IMR-90 (cell line): ENCODE data around the gene CDC45. TPM values are rescaled to one million over a fixed set of nuclear protein-coding genes. Genes with fewer than 3 reads are reported as not detected.

Experiments
- ATAC-seq: fragments of 200-7000 bp; cut with Tn5 transposase; 2 replicates; pipeline ENCODE4 v1.9.1; 2020; ENCODE audit warnings: low read depth, mild to moderate bottlenecking, moderate library complexity
- BruUV-seq: library from RNA; stranded (reverse); fragments of 400-500 nt; replicated peaks from 2 replicates; lab custom pipeline; 2021; lab: Mats Ljungman, UMichigan
- CTCF ChIA-PET: fragments of 300-600 bp; formaldehyde crosslinking; extraction: SDS; loops from one replicate; lab custom pipeline; 2021; ENCODE audit warnings: antibody characterized with exemption; lab: Yijun Ruan, JAX
- POLR2A ChIA-PET: fragments of 300-600 bp; sonication (Branson Sonifier 250); formaldehyde crosslinking; loops from one replicate; lab custom pipeline; 2022; ENCODE audit warnings: antibody characterized with exemption; ENCODE audit not compliant: unreplicated experiment; lab: Charles Lee
- DNase-seq: peaks from one replicate; pipeline ENCODE4 v3.0.0; 2013
- H2AFZ ChIP-seq: replicated peaks from 2 replicates; pipeline ENCODE3; 2013; ENCODE audit warnings: low read length, mild to moderate bottlenecking; ENCODE audit not compliant: poor library complexity
- H2AK5ac ChIP-seq: 2 replicates; pipeline ENCODE4 v1.6.1; 2013; ENCODE audit warnings: low read depth, low read length, inconsistent platforms
- H2AK9ac ChIP-seq: replicated peaks from 2 replicates; pipeline ENCODE3; 2013; ENCODE audit warnings: mild to moderate bottlenecking, low read depth, low read length, moderate library complexity; ENCODE audit not compliant: poor library complexity
- H2BK120ac ChIP-seq: 2 replicates; pipeline ENCODE4 v1.6.1; 2013; ENCODE audit warnings: low read depth, low read length, inconsistent platforms
- H2BK15ac ChIP-seq: 3 replicates; pipeline ENCODE4 v1.6.1; 2013; ENCODE audit warnings: low read depth, low read length, inconsistent platforms
- H2BK20ac ChIP-seq: 2 replicates; pipeline ENCODE4 v1.6.1; 2013; ENCODE audit warnings: low read depth, mild to moderate bottlenecking, inconsistent platforms, low read length, moderate library complexity
- H2BK5ac ChIP-seq: 2 replicates; pipeline ENCODE4 v1.6.1; 2013; ENCODE audit warnings: mild to moderate bottlenecking, low read depth, low read length, inconsistent platforms; ENCODE audit not compliant: poor library complexity, severe bottlenecking
- H3K14ac ChIP-seq: replicated peaks from 2 replicates; pipeline ENCODE4 v1.6.1; 2013; ENCODE audit warnings: low read depth, low read length, inconsistent platforms
- H3K18ac ChIP-seq: 2 replicates; pipeline ENCODE4 v1.6.1; 2013; ENCODE audit warnings: low read depth, low read length, control low read depth
- H3K23ac ChIP-seq: 2 replicates; pipeline ENCODE4 v1.6.1; 2013; ENCODE audit warnings: low read depth, low read length, inconsistent platforms
- H3K27ac ChIP-seq: 2 replicates; pipeline ENCODE4 v1.5.1; 2013; ENCODE audit warnings: mild to moderate bottlenecking, control low read depth, low read length; ENCODE audit not compliant: insufficient read depth
- H3K27me3 ChIP-seq: 2 replicates; pipeline ENCODE4 v1.6.1; 2013; ENCODE audit warnings: low read length; ENCODE audit not compliant: control insufficient read depth, insufficient read depth
- H3K36me3 ChIP-seq: 2 replicates; pipeline ENCODE4 v1.6.1; 2013; ENCODE audit warnings: low read length, mixed read lengths; ENCODE audit not compliant: control insufficient read depth, insufficient read depth
- H3K4ac ChIP-seq: 2 replicates; pipeline ENCODE4 v1.6.1; 2013; ENCODE audit warnings: low read depth, low read length, inconsistent platforms
- H3K4me1 ChIP-seq: 2 replicates; pipeline ENCODE4 v1.6.1; 2013; ENCODE audit warnings: low read length, mixed read lengths; ENCODE audit not compliant: control insufficient read depth, insufficient read depth
- H3K4me2 ChIP-seq: 2 replicates; pipeline ENCODE4 v1.6.1; 2013; ENCODE audit warnings: low read depth, mild to moderate bottlenecking, control low read depth, low read length, moderate library complexity
- H3K4me3 ChIP-seq: 2 replicates; pipeline ENCODE4 v1.5.1; 2013; ENCODE audit warnings: low read depth, mild to moderate bottlenecking, control low read depth, low read length, moderate library complexity; ENCODE audit not compliant: insufficient read depth
- H3K56ac ChIP-seq: 2 replicates; pipeline ENCODE4 v1.6.1; 2013; ENCODE audit warnings: low read length, inconsistent platforms; ENCODE audit not compliant: insufficient read depth; ENCODE audit errors: extremely low read depth
- H3K79me1 ChIP-seq, 2 experiments: 2 replicates each; pipeline ENCODE4 v1.6.1; 2013; ENCODE audit warnings: low read length in 2 of 2, inconsistent platforms in 1 of 2, low read depth in 1 of 2
- H3K9ac ChIP-seq: 2 replicates; pipeline ENCODE4 v1.6.1; 2013; ENCODE audit warnings: low read depth, low read length, control low read depth
- H3K9me1 ChIP-seq: 2 replicates; pipeline ENCODE4 v1.6.1; 2013; ENCODE audit warnings: low read length, inconsistent platforms; ENCODE audit not compliant: insufficient read depth
- H3K9me3 ChIP-seq: 2 replicates; pipeline ENCODE4 v1.6.1; 2013; ENCODE audit warnings: low read length; ENCODE audit not compliant: control insufficient read depth, insufficient read depth
- H4K20me1 ChIP-seq: 2 replicates; pipeline ENCODE4 v1.6.1; 2013; ENCODE audit warnings: low read length, inconsistent platforms; ENCODE audit not compliant: insufficient read depth
- H4K5ac ChIP-seq: 2 replicates; pipeline ENCODE4 v1.6.1; 2013; ENCODE audit warnings: mild to moderate bottlenecking, low read depth, low read length, control low read depth
- H4K8ac ChIP-seq, 2 experiments: 2 replicates each; pipeline ENCODE4 v1.6.1; 2013; ENCODE audit warnings: low read depth in 2 of 2, low read length in 2 of 2, control low read depth in 1 of 2, inconsistent platforms in 1 of 2
- H4K91ac ChIP-seq: 2 replicates; pipeline ENCODE4 v1.6.1; 2013; ENCODE audit warnings: low read depth, low read length, inconsistent platforms; ENCODE audit not compliant: insufficient read depth
- BHLHE40 ChIP-seq: fragments of 150-350 bp; IDR thresholded peaks from 2 replicates; pipeline ENCODE4 v1.6.1; 2016; ENCODE audit warnings: mild to moderate bottlenecking, low read depth, low read length
- CEBPB ChIP-seq: IDR thresholded peaks from 2 replicates; pipeline ENCODE4 v1.6.1; 2012; ENCODE audit warnings: low read depth, low read length, improper control_type of control experiment
- CHD1 ChIP-seq: IDR thresholded peaks from 2 replicates; pipeline ENCODE4 v1.6.1; 2012; ENCODE audit warnings: low read depth, low read length, improper control_type of control experiment
- CTCF ChIP-seq: conservative IDR thresholded peaks from 2 replicates; pipeline ENCODE4 v1.5.1; 2012; ENCODE audit warnings: mild to moderate bottlenecking, low read depth, low read length, improper control_type of control experiment
- FOS ChIP-seq: fragments of 150-350 bp; IDR thresholded peaks from 2 replicates; pipeline ENCODE4 v1.6.1; 2016; ENCODE audit warnings: low read depth, low read length
- MAFK ChIP-seq: IDR thresholded peaks from 2 replicates; pipeline ENCODE4 v1.6.1; 2012; ENCODE audit warnings: low read depth, low read length, improper control_type of control experiment
- MAZ ChIP-seq: IDR thresholded peaks from 2 replicates; pipeline ENCODE4 v1.6.1; 2012; ENCODE audit warnings: low read depth, mild to moderate bottlenecking, low read length, improper control_type of control experiment, moderate library complexity, borderline replicate concordance
- NFE2L2 ChIP-seq: fragments of 150-350 bp; IDR thresholded peaks from 2 replicates; pipeline ENCODE4 v1.6.1; 2016; ENCODE audit warnings: low read depth, mild to moderate bottlenecking, low read length
- RAD21 ChIP-seq: IDR thresholded peaks from 2 replicates; pipeline ENCODE4 v1.6.1; 2012; ENCODE audit warnings: low read length, improper control_type of control experiment
- RCOR1 ChIP-seq: IDR thresholded peaks from 2 replicates; pipeline ENCODE4 v1.6.1; 2012; ENCODE audit warnings: mild to moderate bottlenecking, low read length, improper control_type of control experiment; ENCODE audit not compliant: insufficient replicate concordance
- SMC3 ChIP-seq: fragments of 150-350 bp; IDR thresholded peaks from 2 replicates; pipeline ENCODE4 v1.6.1; 2016; ENCODE audit warnings: low read depth, mild to moderate bottlenecking, antibody characterized with exemption, low read length, moderate library complexity
- USF2 ChIP-seq: fragments of 150-350 bp; IDR thresholded peaks from 2 replicates; pipeline ENCODE4 v1.6.1; 2017; ENCODE audit warnings: mild to moderate bottlenecking, antibody characterized with exemption, low read length, low read depth
- WGBS, 2 experiments: methylation state at CpG; one replicate each; pipeline versions ENCODE4 v1.1.5 to v1.1.7; 2013; ENCODE audit warnings: missing lambda C conversion rate in 2 of 2; ENCODE audit not compliant: insufficient read length in 1 of 2; ENCODE audit errors: extremely low coverage in 2 of 2; 5-methylcytosine and 5-hydroxymethylcytosine counted together
- dilution Hi-C: fragments of 300-500 bp; cut with HindIII; formaldehyde crosslinking; loops from one replicate; pipeline ENCODE4 v1.14.3; 2018; ENCODE audit warnings: low sequenced_read_pairs; ENCODE audit not compliant: unreplicated experiment
- in situ Hi-C: fragments of 300-500 bp; cut with MboI; formaldehyde crosslinking; loops from 3 replicates; pipeline ENCODE4 v1.14.3; 2019; ENCODE audit warnings: low sequenced_read_pairs, inconsistent platforms, mixed read lengths
- intact Hi-C: fragments of 100-400 bp; cut with micrococcal nuclease; formaldehyde crosslinking; loops from 2 replicates; pipeline ENCODE4 v1.10.0; 2022
- polyA plus RNA-seq, 3 experiments: library from polyadenylated mRNA; depleted of rRNA; stranded (reverse); fragments of >200 nt; gene quantifications; 2 replicates each; pipeline ENCODE4 v1.2.3, GENCODE V29; 2012; ENCODE audit warnings: low replicate concordance in 1 of 3
- total RNA-seq: library from RNA; depleted of rRNA; stranded (reverse); fragments of >200 nt; gene quantifications from 2 replicates; pipeline ENCODE4 v1.2.3, GENCODE V29; 2012

The CDC45 gene
- total and polyA plus RNA-seq, 2 of the 4 experiments (the other 2 are of a cell fraction) = 22.7 to 44.6 TPM

DNA sequence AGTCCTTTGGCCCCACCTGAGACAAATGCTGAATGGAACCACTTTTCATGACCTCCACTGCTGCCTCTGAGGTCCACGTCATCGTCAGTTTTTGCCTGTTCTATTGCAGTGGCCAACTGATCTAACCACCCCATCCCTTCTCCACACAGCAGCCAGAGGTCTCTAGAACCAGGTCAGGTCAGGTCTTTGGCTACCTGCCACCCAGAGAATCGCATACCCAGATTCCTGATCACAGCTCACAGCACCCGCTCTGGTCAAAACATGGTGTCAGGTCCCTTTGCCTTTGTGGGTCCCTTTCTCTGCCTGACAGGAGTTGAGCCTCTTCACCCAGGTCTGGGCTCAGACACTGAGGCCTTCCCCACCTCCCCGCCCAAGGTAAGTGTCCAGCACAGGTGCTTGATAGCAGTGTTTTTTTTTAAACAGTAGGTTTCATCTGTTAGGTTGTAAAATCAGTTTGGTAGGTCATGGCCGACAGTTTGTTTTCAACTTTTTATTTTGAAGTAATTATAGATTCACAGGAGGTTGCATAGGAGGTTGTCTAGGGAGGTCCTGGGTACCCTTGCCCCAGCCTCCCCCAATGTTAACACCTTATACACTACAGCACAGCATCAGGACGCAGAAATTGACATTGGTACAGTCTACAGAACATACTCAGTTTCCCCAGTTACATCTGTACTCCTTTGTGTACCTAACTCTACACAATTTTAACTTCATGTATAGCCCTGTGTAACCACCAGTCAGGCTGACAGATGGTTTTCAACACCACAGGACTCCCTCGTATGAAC lies 39.1 kb upstream of the CDC45 start:
- BruUV-seq = no TSS peak
- Histone ChIP-seq H4K20me1 (peaks cover 20% of the 10 kb centered on the region), H2BK20ac (no peak overlapping the region), H3K23ac (no peak overlapping the region), H3K27me3 (no peaks in the 10 kb centered on the region), H3K4ac (no peak overlapping the region), H2AK5ac (no peak overlapping the region), H3K36me3 (peaks cover 21% of the 10 kb centered on the region), H3K27ac (no peak overlapping the region), H3K4me1 (no peaks in the 10 kb centered on the region), H3K14ac (no peak overlapping the region), H2AFZ (no peak overlapping the region), H2BK15ac (no peak overlapping the region), H3K56ac (no peak overlapping the region), H3K79me1 (peaks cover 29 to 57% of the 10 kb centered on the region in 2 experiments), H3K4me2 (no peak overlapping the region), H2AK9ac (no peak overlapping the region), H4K91ac (no peak overlapping the region), H2BK5ac (no peak overlapping the region), H3K9me3 (no peaks in the 10 kb centered on the region), H3K18ac (no peak overlapping the region), H4K8ac (no peak overlapping the region), H3K9me1 (peaks cover 3% of the 10 kb centered on the region; the same call in 1 of the 2 replicates), H3K9ac (no peak overlapping the region), H2BK120ac (no peak overlapping the region), H3K4me3 (no peak overlapping the region), H4K5ac (no peak overlapping the region)
- no peak for DNase-seq
- intact Hi-C loops (no loop called here), in situ Hi-C loops (loop anchor here (10.0 kb wide), 1 partner anchor 56 kb away; no protein-coding TSS in a partner anchor), dilution Hi-C loops (no loop called here)
- no peak for TF ChIP-seq BHLHE40
- TF ChIP-seq SMC3 = no peak
- TF ChIP-seq NFE2L2 = no peak
- no peak for TF ChIP-seq MAFK
- TF ChIP-seq USF2 = no peak
- TF ChIP-seq MAZ = no peak
- no peak for TF ChIP-seq CTCF
- no peak for TF ChIP-seq RCOR1
- TF ChIP-seq CHD1 = no peak
- TF ChIP-seq RAD21 = no peak
- no peak for TF ChIP-seq FOS
- TF ChIP-seq CEBPB = no peak
- WGBS, 2 experiments = 95% methylated on average over 3 of the region's 8 CpGs; no CpG with 5 or more reads in 1 of the 2 experiments
- CTCF ChIA-PET = no interaction called here
- no peak for ATAC-seq
- POLR2A ChIA-PET = no interaction called here
